ENCODE results near the gene CTNNB1. TPM values are rescaled to one million over a fixed set of nuclear protein-coding genes. Genes with fewer than 3 reads are reported as not detected.

Gene CTNNB1
- total RNA-seq, 4 donors from 2014 or later, result 340 to 406 (median 367) TPM

GRCh38 chr3:41213588-41213987, 14.3 kb downstream of the CTNNB1 start:
- Histone ChIP-seq H3K36me3 (no peaks in the 10 kb centered on the region), H3K27me3 (no peaks in the 10 kb centered on the region), H3K4me1 (peaks cover 56 to 80% (median 78%) of the 10 kb centered on the region in 4 donors), H3K9me3 (no peaks in the 10 kb centered on the region), H3K4me3 (no peak overlapping the region), H3K27ac (replicated peaks in 1 of 4) (no peak overlapping the region)
- TF ChIP-seq POLR2A (IDR thresholded peaks at IDR 0.05; ENCODE audit: low read depth) (no peak), EP300 (IDR thresholded peaks at IDR 0.05) (no peak), POLR2AphosphoS5 (IDR thresholded peaks at IDR 0.05) (no peak), CTCF (IDR thresholded peaks at IDR 0.05) (no peak)
- no peak for DNase-seq (ENCODE audit: extremely low spot score)
- intact Hi-C loops (cut with DNase I), result no loop called here
- 60% methylated on average over 2 of the region's 2 CpGs for WGBS

GRCh38 chr3:41216422-41216821, 17.1 kb downstream of the CTNNB1 start:
- DNase-seq (ENCODE audit: extremely low spot score), result no peak
- TF ChIP-seq EP300 (IDR thresholded peaks at IDR 0.05), result no peak
- no peak for TF ChIP-seq POLR2A (IDR thresholded peaks at IDR 0.05; ENCODE audit: low read depth)
- TF ChIP-seq CTCF (IDR thresholded peaks at IDR 0.05), result no peak
- TF ChIP-seq POLR2AphosphoS5 (IDR thresholded peaks at IDR 0.05), result no peak
- Histone ChIP-seq H3K9me3 (no peaks in the 10 kb centered on the region), H3K4me1 (peaks cover 72 to 97% (median 96%) of the 10 kb centered on the region in 4 donors), H3K27me3 (no peaks in the 10 kb centered on the region), H3K4me3 (no peak overlapping the region), H3K36me3 (no peaks in the 10 kb centered on the region), H3K27ac (replicated peaks in 1 of 4) (no peak overlapping the region)
- intact Hi-C loops (cut with DNase I), result no loop called here
- whole genome bisulfite sequencing, result 86% methylated on average over 2 of the region's 2 CpGs

- TF ChIP-seq POLR2A (IDR thresholded peaks at IDR 0.05; ENCODE audit: low read depth) (no peak), EP300 (IDR thresholded peaks at IDR 0.05) (no peak), CTCF (IDR thresholded peaks at IDR 0.05) (no peak), POLR2AphosphoS5 (IDR thresholded peaks at IDR 0.05) (no peak)
- WGBS, result 63% methylated on average over 1 of the region's 1 CpG
- intact Hi-C loops (cut with DNase I), result no loop called here
- Histone ChIP-seq H3K4me1 (peaks cover 76 to 98% (median 96%) of the 10 kb centered on the region in 4 donors), H3K9me3 (no peaks in the 10 kb centered on the region), H3K36me3 (no peaks in the 10 kb centered on the region), H3K27ac (replicated peaks in 1 of 4) (no peak overlapping the region), H3K4me3 (no peak overlapping the region), H3K27me3 (no peaks in the 10 kb centered on the region)
- DNase-seq (ENCODE audit: extremely low spot score), result no peak
These were observed 17.7 kb downstream of the CTNNB1 start for GRCh38 chr3:41216993-41217392.

- Histone ChIP-seq H3K36me3 (peaks cover 0 to 4% (median under 1%) of the 10 kb centered on the region in 4 donors), H3K4me3 (no peak overlapping the region), H3K9me3 (no peaks in the 10 kb centered on the region), H3K27ac (replicated peaks in 1 of 4) (no peak overlapping the region), H3K4me1 (peaks cover 82 to 100% (median 97%) of the 10 kb centered on the region in 4 donors), H3K27me3 (no peaks in the 10 kb centered on the region)
- WGBS, result 80% methylated on average over 1 of the region's 1 CpG
- TF ChIP-seq EP300 (IDR thresholded peaks at IDR 0.05), result no peak
- no peak for TF ChIP-seq CTCF (IDR thresholded peaks at IDR 0.05)
- TF ChIP-seq POLR2AphosphoS5 (IDR thresholded peaks at IDR 0.05), result no peak
- TF ChIP-seq POLR2A (IDR thresholded peaks at IDR 0.05; ENCODE audit: low read depth), result no peak
- intact Hi-C loops (cut with DNase I), result no loop called here
- no peak for DNase-seq (ENCODE audit: extremely low spot score)
These were observed 20.1 kb downstream of the CTNNB1 start for GRCh38 chr3:41219424-41219823.

Data from esophagus muscularis mucosa (tissue), 4 donors.